Stimulated activated CD8-positive, alpha-beta memory T cell treated with anti-CD3 and anti-CD28 coated beads, Interleukin-15, amount 100 ng/mL, for 48 hours (primary cell): ENCODE data around the gene ASAP2.

Source experiments
- DNase-seq, 2 donors: peaks; one replicate each; pipeline ENCODE4 v3.0.0-alpha.2; 2020; ENCODE audit warnings: low read depth in 2 of 2

ASAP2 gene

DNA sequence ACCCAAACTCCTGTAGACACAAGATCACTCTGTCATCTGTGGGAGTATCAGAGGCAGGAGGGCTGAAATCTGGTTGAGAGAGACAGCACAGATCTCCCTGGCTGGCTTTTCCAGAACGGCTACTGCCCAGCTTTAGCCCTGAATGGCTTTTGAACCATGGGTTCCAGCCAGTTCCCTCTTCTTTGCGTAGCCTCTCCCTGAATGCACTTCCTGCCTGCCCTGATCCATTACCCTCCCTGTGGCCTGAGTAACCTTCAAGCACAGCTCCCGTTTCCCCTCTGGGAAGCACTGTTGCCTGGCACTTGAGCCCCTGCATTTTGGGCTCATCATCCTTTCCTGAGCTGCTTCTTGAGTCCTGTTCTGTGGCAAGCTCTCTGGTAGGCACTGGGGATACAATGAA lies 68.8 kb downstream of the ASAP2 start:
- DNase-seq, result no peak

DNA sequence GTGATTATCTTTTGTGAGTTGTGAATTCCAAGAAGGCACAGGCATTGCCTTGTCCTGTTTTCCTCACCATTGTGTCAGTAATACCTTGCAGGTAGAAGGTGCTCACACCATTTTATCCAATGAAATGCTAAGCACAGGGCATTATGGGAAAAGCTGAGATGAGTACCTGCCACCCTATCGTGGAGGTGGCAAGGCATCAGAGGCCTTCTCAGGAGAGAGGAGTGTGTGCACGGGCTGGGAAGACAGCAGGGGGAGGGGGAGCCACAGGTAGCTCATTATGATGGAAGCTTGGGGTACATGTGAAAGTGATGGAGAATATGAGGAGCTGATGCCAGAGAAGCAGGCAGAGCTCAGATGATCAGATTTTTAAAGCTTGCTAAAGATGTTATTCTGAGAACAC lies 69.5 kb downstream of the ASAP2 start:
- no peak for DNase-seq

DNA sequence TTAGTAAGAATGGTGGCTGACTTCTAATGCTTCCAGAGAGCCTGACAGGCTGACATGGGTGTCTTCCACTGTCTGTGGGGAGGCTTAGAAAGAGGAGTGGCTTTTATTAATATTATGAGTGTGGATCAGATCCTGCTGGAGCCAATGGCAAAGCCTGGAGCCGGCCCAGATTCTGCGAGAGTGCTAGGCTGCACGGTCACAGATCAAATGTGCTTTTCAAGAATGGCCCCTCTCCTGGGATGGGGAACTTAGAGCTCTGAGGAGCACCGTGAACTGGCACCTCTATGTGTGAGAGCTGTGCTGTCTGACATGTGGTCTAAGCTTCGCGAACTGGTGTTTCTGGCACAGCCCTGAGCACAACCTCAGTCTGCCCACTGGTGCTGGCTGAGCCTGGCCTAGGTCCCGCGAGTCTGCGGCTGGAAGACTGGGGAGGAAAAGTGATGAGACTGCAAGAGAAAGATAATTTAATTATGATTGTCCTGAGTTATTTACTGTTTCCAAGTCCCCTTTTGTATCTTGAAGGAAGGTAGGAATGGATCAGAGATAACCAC lies 70.4 kb downstream of the ASAP2 start:
- no peak for DNase-seq

DNA sequence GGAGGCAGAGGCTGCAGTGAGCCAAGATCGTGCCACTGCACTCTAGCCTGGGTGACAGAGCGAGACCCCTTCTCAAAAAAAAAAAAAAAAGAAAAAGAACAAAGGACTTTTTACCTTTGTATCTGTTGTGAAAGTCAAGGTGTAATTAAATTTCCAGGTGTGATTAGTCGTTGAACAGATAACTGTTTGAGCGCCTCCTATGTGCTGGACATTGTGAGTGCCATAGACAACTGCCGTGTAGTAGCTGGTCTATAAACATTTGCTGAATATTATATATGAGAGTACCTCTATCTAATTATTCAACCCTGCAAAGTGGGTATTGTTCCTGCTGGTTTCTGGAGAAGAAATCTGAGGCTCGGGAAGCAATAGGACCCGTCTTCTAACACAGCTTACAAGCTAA lies 71.8 kb downstream of the ASAP2 start:
- DNase-seq, result no peak

DNA sequence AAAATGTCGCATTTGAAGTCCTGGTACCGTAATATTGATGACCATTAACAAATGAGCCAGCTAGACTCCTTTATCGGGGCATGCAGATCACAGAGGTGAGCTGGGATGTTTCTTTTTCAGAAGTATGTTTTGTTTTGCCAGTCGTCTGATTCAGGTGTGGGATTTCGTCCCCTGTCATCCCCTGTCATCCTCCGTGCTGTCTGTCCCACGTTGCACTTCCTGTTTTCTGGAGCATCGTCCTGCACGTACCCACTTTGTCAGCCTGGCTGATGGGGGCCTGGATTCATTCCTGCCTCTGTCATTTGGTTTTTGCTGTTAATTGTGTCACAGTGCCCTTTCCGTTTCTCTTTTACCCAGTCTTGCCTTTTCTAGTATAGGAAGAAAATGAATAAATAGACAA lies 72.8 kb downstream of the ASAP2 start:
- DNase-seq, result no peak

DNA sequence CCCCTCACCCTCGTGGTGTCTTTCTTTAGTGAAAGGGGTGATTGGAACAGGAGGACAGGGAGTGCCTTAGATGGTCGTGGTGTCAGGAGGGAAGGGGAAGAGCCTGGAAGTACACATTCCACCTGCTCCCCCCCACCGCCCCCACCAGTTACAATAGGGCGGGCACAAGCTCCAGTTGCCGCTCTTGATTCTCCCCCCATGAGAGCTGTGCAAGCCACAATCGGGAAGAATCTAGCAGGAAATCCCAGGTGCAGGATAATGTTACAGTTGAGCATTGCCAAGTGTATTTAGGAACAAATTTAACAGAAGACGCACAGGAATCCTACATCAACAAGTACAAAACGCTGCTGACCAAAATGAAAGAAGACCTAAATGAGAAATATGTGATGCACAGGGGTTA lies 73.6 kb downstream of the ASAP2 start:
- DNase-seq, result no peak

DNA sequence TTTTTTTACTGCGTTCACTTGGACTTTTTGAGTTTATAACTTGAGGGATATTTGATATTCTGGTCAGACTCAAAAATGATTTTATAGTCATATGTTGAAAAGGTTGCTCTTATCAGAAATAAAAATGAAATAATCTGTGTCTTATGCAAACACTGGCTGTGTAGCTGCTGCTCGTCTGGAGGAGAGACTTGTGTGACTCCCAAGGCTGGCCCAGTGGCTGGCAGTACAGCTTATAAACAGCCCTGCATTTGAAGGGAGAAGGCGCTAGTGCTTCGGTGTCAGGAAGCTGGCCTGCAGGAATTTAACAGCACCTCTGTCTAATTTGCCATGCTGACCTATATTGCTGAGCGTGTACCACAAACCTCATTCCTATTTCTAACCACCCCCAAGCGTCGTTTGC lies 74.5 kb downstream of the ASAP2 start:
- no peak for DNase-seq

DNA sequence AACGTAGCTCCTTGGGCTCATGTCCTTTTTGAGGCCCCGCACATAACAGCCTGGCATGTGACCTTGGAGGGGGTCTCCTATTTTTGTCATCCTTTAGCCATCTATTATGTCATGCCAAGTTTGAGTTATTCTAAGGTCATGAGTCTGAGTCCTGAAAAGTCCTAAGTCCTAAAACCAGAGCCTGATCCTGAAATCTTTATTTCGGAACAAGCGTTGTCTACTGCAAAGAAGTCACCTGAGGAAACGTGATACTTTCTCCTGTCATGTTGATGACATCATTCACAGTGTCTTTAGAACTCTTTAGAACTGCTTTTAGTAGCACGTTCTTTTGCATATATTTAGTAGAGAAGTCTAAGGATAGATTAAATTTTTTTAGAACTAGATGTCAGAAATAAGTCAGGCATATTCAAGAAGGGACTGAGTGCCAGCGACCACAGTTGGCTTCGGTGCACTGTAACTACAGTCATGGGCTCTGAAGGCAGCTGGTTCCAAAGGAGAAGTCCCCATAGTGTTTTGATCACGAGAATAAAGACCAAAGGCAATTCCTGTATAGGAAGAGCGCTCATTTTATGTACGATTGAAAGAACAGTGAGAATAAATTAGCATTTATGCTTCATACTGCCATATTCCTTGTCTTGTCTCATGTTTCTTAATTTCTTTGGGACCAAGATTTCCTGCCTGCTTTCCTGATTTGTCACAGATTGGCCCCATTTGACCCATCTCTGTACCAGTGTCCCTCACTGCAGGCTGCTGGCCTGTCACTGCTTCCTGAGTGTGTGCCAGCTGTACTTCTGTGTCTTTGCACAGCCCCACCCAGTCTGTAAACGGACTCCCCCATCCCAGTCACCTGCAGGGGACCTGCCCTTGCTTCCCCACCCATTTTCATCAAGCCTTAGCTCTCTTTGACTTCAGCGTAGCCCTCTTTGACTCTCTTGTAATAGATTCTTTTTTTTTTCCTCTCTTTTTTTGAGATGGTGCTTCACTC lies 75.8 kb downstream of the ASAP2 start:
- DNase-seq, result no peak

DNA sequence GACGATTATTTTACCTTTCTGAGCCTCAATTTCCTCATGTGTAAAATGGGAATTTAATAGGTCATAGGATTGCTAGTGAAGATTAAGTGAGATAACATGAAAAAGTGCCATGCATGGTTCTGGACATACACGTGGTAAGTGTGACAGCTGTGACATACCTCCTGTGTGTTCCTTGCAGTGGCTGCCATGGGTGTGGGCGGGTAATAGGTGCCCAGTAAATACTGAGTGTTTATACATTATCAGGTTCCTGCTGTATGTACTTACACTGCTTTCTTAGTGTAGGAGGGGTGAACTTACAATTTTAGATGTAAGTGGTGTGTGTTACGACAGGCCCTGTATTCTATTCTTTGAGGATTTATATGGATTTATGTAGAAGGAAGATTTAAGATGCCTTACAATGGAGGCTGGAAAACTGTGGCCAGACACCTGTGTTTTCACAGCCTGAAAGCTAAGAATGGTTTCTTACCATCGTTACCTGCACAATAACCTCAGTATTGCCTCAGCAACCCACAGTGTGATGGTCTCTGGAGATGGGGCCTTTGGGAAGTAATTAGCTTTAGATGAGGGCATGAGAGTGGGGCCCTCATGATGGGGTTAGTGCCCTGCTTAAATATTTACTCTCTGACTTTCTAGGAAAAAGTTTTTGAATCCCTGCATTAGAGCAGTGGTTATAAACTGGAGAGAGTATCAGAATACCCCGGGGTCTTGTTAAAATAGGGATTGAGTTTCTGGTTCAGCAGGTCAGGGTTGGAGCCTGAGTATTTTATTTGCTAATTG lies 78.1 kb downstream of the ASAP2 start:
- DNase-seq, result no peak

DNA sequence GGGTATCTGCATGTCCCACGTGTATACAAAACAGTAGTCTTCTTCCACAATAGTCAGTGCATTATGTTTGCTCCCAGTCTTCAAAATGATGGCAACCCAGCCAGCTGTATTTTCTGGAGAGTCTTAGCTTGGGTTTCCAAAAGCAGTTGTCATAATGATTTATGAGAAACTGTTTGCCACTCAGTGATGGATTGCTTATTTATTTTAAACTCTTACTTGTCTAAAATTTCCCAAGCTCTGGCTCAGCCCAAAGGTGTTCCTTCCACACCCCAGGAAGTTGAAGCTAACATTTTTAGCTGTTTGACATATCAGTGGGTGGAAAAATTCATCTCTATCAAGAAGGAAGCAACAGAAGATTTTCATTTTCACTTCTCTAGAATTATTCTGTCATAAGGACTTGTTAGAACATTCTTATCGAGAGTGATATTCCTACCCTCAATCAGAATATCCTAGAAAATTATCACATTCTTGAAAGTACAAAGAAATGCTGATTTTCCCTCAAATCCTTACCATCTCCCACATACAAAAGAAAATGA lies 78.8 kb downstream of the ASAP2 start:
- no peak for DNase-seq

DNA sequence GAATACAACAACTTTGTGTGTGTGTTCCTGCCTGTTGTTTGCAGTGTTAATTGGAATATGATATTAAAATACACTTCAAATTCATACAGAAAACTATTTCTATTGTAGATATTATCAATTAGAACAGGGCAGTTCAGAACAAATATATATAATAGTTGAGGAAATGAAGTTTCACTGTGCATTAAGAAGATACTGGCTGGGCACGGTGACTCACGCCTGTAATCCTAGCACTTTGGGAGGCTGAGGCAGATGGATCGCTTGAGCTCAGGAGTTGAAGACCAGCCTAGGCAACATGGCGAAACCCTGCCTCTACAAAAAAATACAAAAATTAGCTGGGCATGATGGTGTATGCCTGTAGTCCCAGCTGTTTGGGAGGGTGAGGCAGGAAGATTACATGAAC lies 79.3 kb downstream of the ASAP2 start:
- no peak for DNase-seq

DNA sequence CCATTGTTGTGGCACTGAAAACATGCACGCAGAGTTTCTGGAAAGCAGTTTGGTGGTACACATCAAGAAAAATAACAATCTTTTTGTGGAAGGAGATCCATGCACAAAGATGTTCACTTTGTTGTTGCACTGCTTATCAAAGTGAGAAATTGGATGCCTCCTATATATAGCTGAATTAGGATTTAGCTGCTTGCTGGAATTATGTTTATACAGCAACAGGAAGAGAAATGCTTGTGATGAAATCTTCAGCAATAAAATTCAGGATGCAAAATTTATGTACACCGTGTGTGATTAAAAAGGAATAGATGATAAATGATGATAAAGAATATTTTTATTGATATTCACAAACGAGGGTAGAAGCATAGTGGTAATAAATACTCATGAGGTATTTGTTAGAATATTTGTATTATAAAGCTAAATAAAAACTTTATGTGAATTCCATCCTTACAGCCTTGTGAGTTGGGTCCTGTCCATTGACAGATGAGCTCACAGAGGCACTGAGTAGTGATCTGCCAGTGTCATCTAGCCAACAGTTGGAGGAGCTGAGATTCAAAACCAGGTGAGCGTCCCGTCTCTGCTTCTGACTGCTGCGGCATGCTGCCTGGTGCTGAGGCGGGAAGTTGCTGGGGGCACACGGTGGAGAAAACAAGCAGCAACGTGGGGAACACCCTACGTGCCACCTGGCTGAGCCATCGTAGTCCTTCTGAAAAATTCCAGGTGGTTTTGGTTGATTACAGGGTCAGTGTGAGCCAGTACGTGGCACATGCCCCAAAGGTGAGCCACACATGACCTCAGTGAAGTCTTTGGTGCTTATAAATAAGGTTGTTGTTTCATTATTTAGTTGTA lies 80.2 kb downstream of the ASAP2 start:
- no peak for DNase-seq

DNA sequence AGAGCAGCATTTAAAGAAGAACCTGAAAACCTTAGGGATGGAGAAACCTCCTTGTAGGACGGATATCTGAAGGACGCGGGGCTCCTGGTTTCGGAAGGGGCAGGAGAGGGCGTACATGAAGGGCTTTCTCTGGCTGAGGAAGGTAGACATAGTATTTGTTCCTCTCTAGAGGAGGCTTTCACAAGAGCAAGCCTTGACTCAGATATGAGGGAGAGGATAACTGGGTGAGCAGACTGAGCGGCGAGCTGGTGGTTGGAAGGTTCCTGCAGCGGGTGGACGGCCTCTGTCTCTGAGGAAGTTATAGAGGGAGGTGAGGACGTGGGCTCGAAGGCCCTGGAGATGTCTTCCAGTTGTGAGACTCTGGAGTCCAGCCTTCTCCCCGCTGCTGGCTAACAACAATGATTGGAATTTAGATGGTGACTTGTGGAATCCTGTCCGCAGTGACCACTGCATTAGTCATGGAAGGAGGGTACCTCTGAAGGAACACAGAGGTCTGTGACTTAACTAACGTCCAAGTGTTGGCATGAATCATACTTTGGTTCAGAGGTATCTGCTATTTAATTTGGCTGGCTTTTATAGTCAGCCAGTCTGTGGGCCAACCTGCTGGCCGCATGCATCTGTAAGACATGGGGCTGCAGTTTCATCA lies 80.9 kb downstream of the ASAP2 start:
- DNase-seq, result no peak

DNA sequence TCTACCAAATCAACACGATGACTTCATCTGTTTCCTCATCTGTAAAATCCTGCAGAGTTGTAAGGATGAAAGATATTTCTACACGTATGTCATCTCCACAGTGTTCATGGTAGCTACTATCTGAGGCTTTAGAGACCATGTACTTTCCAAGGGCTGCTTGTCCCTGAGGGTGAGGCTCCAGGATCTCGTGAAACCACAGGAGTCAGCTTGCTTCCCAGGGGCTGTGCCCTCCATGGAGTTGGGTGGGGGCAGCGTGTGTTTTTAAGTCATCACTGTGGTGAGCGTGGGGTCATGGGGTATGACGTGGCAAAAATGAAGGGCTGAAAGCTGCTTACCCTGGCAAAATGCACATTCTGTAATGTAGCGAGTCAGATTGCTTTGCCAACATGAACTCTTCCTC lies 81.6 kb downstream of the ASAP2 start:
- DNase-seq, result no peak

DNA sequence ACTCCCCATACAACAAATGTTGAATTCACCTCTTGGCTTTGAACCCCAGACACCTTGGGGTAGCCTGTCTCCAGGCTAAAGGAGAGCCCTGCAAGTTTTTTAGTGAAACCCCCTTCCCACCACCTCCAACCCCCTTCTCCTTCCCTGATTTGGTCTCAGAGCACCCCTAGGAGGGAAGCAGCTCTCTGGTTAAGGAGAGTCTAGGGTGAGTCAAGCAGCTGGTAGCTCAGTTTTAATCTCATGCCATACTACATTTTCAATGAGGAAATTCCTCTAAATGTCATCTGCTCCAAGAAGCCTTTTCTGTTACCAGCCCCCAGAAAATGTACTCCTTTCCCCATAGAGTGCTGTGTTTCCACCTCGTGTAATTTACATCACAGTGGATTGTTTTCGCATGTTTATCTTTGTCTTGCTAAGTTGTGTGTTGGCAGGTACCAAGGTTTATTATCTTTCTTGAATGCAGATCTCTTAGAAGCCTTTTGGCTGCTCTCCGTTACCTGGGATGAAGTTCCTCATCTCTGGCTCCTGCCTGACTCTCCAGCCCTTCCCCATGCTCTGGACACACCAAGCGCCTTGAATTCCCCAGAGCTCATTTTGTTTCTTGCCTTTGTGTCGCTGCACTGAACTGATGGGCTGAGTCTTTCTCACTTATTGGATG lies 82.2 kb downstream of the ASAP2 start:
- DNase-seq, result no peak

DNA sequence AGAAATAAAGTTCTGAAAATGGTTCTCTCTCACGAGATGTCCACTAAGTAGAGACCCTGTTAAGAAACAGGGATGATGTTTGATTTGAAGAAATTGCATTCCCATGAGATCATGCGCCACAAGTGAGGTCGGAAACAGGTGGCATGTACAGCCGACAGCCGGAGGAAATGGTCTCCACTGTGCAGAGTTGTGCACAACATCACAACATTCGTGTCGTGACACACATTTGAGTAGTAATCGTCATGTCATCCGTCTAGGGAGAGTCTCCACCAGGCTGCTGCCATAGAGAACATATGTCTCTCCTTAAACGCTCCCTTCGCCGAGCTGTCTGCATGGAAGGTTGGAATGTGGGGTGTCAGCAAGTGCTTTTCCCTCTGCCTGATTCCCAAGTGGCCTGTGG lies 84.7 kb downstream of the ASAP2 start:
- no peak for DNase-seq

DNA sequence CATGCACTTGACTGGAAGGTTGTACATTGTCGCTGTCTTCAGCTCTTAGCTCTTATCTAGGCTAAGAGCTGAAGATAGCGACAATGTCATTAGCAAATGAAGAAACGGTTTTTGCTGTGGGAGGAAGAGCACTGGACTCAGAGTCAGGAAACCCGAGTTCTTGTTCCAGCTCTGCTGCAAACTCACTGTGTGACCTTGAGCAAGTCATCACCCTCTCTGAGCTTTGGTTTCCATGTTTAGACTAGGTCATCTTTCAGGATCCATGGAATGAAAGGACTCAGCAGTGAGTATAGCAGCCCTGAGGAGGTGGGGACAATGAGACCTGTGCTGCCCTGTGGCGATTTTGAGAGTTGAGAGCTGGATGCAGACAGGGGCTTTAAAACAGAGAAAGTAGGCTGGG lies 85.3 kb downstream of the ASAP2 start:
- no peak for DNase-seq

DNA sequence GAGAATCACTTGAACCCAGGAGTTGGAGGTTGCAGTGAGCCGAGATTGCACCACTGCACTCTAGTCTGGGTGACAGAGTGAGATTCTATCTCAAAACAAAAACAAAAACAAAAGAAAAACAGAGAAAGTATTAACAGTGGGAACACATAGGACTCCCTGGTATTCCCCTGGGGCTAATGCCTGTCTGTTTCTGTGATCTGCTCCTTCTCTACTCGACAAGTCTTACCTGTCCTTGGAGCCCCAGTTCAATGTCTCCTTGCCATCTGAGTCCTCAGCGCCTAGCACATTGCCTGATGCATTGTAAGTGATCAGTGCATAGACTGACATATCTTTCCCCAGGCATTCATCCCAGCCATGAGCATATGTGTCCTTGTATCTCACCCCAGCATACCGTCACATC lies 85.8 kb downstream of the ASAP2 start:
- no peak for DNase-seq

DNA sequence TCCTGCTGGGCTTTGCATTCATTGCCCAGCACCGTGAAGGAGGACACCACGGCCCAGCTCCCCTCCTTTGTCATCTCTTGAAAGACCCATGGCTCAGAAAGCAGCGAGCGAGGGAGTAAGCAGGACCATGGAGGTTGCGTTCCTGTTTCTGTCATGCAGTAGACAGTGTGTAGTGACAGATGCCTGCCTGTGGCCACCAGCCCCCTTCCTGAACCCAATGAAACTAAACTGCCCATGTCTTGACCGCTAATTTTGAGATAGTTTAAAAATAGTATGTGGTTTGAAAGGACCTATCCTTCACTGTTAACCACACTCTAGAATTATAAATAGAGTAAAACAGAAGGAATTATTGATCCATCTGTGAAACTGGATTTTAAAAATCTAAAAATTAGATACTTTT lies 88.2 kb downstream of the ASAP2 start:
- DNase-seq, result no peak

DNA sequence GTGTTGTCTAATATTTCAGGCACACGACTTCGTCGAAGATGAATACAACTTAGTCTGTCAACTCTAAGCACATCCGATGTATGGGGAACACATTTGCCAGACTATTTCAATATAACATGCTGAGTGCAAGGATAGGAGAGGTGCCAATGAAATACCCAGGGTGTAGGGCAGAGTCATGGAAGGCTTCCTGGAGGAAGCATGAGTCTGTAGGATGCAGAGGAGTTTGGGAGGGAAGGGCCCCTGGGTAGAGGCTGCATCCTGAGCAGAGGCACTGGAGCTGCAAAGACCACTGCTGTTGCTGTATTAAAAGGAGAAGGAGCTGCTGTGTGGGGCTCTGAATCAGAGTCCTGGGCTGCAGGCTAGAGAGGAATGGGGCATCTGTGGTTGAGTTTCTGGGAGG lies 89.9 kb downstream of the ASAP2 start:
- DNase-seq, result no peak

DNA sequence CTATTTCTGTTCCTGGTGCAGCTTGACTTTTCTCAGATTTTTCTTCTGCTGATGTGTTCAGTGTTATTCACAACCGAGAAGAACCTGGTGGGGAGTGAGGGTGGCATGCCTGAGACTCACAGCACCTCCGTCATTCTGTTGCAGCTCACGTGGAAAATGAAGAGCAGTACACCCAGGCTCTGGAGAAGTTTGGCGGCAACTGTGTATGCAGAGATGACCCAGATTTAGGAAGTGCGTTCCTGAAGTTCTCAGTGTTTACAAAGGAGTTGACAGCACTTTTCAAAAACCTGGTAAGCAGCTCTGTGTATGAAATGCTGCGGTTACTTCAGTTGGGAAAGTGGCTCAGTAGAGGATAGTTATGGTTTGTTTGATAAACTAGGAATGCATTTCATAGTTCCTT lies 90.5 kb downstream of the ASAP2 start:
- DNase-seq, result no peak
